Measurements from ENCODE around the gene PWP2. TPM values are rescaled to one million over a fixed set of nuclear protein-coding genes. Genes with fewer than 3 reads are reported as not detected.
A peak's percentile ranks its signal among the peaks of the same experiment; 100 is the strongest.
"Not testable (repeated sequence)": the region's sequence is repeated elsewhere in the genome, so short reads cannot be mapped to it uniquely, and the experiment has no call there.

PWP2 gene
- total RNA-seq, 2 experiments from 2014 or later: 18.6 to 22.5 TPM

DNA sequence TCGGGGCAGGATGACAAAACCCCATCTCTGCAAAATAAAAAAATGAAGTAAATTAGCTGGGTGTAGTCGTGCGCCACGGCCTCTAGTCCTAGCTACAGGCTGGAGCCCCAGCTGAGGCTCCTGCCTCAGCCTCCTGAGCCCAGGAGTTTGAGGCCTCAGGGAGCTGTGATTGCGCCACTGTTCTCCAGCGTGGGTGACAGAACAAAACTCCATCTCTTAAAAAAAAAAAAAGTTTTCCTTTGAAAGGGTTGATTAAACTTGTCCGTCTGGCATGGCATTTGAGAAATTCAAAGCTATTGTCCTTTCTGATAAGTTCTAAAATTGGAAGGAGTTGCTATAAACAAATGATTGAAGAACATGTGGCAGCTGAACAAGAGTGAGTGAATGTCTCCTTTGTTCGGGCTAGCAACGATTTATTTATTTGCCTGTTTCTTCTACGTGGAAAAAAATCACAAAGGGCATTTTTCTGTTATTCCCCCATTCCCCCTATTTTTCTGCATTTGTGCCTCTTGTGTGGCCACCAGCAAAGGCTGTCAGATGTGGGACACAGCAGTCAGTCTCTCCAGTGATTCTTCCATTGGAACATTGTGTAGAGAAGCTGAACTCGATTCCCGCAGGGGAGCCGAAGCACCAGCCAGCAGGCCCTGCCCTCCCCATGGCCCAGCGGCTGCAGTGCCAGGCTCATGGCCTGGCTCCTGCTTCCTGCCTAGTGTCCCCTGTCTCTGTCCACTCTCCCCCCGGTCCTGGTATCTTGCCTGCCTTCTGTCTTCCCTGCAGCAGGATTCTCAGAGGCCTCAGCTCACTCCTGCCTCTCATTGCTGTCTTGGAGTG is 21.5 kb upstream of the PWP2 start:
- peak overlapping the region; percentile 76 for H3K4me3 Mint-ChIP-seq
- peaks cover 99% of the 10 kb centered on the region for H3K4me1 Mint-ChIP-seq
- peak overlapping the region; percentile 99 for H3K27ac Mint-ChIP-seq
- DNase-seq: no peak
- H3K27me3 Mint-ChIP-seq: no peaks in the 10 kb centered on the region
- H3K9me3 Mint-ChIP-seq: no peaks in the 10 kb centered on the region
- ChIA-PET POLR2A (interaction anchor here (0.9 to 5.0 kb wide), 6 partner anchors 8 to 73 kb away, joined by 3 to 71 read pairs (median 36); partner anchors contain the start of gene TRAPPC10), CTCF (interaction anchor here (1.2 to 1.4 kb wide), 3 partner anchors 8 to 20 kb away, joined by 3 to 4 read pairs (median 4); no protein-coding TSS in a partner anchor)
- H3K36me3 Mint-ChIP-seq (ENCODE audit: low read depth): peaks cover 96% of the 10 kb centered on the region

DNA sequence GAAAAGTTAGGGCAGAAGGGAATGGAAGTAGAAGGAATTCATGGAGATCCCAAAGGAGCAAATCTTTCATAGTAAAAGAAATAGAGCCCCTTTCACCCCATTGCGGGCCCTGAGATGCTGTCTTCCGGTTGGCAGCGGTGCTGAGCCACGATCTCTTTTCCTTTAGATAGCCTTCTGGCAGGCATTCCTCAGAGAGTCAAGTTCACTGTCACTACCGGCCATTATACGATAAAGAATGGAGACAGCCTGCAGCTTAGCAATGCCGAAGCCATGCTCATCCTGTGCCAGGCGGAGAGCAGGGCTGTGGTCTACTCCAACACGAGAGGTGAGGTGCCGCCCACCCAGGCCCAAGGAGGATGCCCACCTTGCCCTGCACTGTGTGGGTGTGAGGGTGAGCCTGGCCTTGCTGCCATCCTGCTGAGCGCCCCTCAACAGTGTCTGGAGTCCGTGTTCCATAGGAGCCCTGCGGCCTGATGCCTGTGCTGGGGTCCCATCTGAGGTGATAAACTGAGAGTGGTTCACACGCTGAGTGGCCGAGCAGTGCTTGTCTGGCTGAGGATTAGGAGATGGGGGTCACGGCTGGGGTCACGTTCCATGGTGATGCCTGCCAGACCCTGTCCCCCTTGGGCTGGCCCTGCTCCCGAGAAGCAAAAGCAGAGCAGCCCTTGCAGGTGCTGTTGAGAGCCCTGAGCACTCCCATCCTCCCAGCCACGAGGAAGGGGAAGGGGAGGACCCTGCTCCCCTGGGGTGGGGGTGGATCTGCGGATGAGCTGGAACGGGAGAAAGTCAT is 20.4 kb upstream of the PWP2 start:
- ChIA-PET POLR2A (interaction anchor here (5.0 kb wide), 1 partner anchor 21 kb away, joined by 53 read pairs; no protein-coding TSS in a partner anchor), CTCF (no interaction called here)
- H3K27ac Mint-ChIP-seq: peak overlapping the region; percentile 99
- H3K36me3 Mint-ChIP-seq (ENCODE audit: low read depth): peaks cover 87% of the 10 kb centered on the region
- H3K4me3 Mint-ChIP-seq: peak overlapping the region; percentile 1
- no peaks in the 10 kb centered on the region for H3K9me3 Mint-ChIP-seq
- peaks cover 88% of the 10 kb centered on the region for H3K4me1 Mint-ChIP-seq
- no peak for DNase-seq
- H3K27me3 Mint-ChIP-seq: no peaks in the 10 kb centered on the region

DNA sequence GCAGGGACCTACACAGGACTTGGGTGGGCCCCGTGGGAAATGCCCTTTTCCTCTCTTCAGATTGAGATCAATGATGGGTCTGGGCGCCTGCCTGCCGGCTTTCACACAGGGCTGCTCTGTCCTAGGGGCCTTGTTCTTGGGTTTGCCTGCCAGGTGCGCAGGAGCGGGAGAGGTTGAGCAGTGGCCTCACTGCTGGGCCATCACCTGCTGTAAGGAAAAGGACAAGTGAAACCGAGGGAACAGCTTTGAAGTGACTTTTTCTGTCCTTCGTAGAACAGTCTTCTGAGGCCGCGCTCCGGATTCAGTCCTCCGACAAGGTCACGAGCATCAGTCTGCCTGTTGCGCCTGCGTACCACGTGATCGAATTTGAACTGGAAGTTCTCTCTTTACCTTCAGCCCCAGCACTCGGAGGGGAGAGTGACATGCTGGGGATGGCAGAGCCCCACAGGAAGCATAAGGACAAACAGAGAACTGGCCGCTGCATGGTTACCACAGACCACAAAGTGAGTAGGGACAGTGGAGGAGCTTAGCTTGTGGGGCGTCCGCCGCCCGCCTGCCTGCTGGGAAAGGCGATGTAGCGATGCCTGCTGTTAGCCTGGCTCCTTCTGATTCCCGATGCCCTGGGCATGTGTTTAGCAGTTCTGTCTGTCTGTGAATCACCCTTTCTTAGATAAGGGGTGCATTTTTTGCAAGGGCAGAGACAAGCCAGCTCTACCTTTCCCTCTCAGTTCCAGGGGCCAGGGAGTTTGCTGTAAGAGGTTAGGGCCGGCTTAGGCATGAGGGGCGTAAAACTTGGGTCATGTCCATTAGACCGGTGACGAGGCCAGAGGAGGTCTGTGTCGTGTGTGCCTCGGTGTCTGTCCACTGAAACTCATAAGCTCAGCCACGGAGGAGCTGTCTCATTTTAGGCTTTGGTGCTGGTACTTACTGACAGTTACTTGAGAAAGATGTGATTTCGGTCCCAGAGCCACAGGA is 19.5 kb upstream of the PWP2 start:
- ChIA-PET POLR2A (interaction anchor here (2.7 kb wide), 1 partner anchor 75 kb away, joined by 20 read pairs; the partner anchor contains the start of gene TRAPPC10), CTCF (no interaction called here)
- no peak for DNase-seq
- peaks cover 85% of the 10 kb centered on the region for H3K36me3 Mint-ChIP-seq (ENCODE audit: low read depth)
- peaks cover 84% of the 10 kb centered on the region for H3K4me1 Mint-ChIP-seq
- H3K9me3 Mint-ChIP-seq: no peaks in the 10 kb centered on the region
- H3K27ac Mint-ChIP-seq: peak overlapping the region; percentile 99
- no peaks in the 10 kb centered on the region for H3K27me3 Mint-ChIP-seq
- H3K4me3 Mint-ChIP-seq: peak overlapping the region; percentile 1

DNA sequence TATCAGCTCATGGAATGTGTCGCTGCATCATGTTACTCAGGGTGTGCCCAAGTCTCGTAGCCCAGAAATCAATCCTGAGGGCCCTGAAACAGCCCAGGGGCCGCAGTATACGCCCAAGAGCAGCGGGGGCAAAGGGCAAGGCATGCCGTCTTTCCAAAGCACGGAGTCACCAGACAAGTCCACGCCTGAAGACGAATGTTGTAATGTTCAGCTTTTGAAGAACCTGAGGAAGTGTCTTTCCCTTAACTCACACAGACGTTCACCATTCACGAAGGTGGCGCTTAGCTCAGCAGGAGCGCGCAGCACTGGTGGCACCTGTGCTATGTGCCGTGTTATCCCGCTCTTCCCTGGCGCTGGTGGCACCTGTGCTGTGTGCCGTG is 18.8 kb upstream of the PWP2 start:
- peaks cover 84% of the 10 kb centered on the region for H3K36me3 Mint-ChIP-seq (ENCODE audit: low read depth)
- POLR2A ChIA-PET: interaction anchor here (2.7 kb wide), 1 partner anchor 75 kb away, joined by 20 read pairs; the partner anchor contains the start of gene TRAPPC10
- peak overlapping the region; percentile 99 for H3K27ac Mint-ChIP-seq
- DNase-seq: no peak
- no peaks in the 10 kb centered on the region for H3K9me3 Mint-ChIP-seq
- H3K4me1 Mint-ChIP-seq: peaks cover 77% of the 10 kb centered on the region
- peak overlapping the region; percentile 1 for H3K4me3 Mint-ChIP-seq
- no peaks in the 10 kb centered on the region for H3K27me3 Mint-ChIP-seq
- CTCF ChIA-PET: no interaction called here

DNA sequence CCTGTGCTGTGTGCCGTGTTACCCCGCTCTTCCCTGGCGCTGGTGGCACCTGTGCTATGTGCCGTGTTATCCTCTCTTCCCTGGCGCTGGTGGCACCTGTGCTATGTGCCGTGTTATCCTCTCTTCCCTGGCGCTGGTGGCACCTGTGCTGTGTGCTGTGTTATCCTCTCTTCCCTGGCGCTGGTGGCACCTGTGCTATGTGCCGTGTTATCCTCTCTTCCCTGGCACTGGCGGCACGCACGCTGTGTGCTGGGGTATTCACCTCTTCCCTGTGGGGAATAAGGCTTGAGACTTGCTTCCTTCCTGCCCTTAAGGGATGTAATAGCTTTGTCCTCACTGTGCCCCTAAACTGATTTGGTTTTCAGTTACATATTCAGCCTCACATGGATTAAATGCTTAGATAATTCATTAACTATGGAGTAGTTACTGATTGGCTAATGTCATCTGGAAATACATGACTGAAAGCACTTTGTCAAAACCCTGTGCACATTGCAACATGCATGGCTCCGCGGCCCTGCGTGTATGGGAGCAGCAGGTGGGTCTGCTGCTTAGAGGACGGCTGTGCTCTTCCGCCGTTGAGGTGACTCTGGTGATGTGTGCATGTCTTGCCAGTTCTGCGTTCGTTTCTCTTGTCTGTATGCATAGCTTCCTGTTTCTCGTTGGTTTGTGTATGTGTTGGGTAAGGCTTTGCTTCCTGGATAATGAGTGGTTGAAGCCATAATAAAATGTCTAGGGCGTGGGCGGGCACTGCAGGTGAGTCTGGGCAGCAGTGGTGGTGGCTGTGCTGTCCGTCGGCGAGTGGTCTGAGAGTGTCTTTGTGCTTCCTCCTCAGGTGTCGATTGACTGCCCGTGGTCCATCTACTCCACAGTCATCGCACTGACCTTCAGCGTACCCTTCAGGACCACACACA is 17.9 kb upstream of the PWP2 start:
- peak; percentile 65 for DNase-seq
- peaks cover 68% of the 10 kb centered on the region for H3K4me1 Mint-ChIP-seq
- peak overlapping the region; percentile 25 for H3K4me3 Mint-ChIP-seq
- peak overlapping the region; percentile 99 for H3K27ac Mint-ChIP-seq
- CTCF ChIA-PET: no interaction called here
- no peaks in the 10 kb centered on the region for H3K9me3 Mint-ChIP-seq
- no peaks in the 10 kb centered on the region for H3K27me3 Mint-ChIP-seq
- POLR2A ChIA-PET: interaction anchor here (1.0 to 2.7 kb wide), 4 partner anchors 10 to 76 kb away, joined by 3 to 20 read pairs (median 5); partner anchors contain the start of gene TRAPPC10
- H3K36me3 Mint-ChIP-seq (ENCODE audit: low read depth): peaks cover 84% of the 10 kb centered on the region

DNA sequence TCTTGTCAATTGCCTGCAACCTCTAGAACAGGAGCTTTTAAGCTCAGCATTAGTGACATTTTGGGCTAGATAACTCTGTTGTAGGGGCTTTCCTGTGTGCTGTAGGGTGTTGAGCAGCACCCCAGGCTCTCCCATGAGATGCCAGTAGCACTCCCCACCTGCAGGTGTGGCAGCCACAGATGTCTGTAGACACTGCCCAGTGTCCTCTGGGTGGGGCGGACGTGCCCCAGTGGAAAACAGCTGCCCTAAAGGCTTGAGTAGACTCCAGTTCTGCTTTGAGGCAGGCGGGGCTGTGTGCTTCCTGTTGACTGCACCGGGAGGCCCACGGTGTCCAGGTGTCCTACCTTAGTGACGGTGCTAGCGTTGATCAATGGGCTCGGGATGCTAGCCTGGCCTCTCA is 16.9 kb upstream of the PWP2 start:
- ChIA-PET CTCF (no interaction called here), POLR2A (no interaction called here)
- Mint-ChIP-seq H3K4me1 (peaks cover 62% of the 10 kb centered on the region), H3K4me3 (peak overlapping the region; percentile 35), H3K36me3 (ENCODE audit: low read depth) (peaks cover 78% of the 10 kb centered on the region), H3K9me3 (no peaks in the 10 kb centered on the region), H3K27ac (peak overlapping the region; percentile 99), H3K27me3 (no peaks in the 10 kb centered on the region)
- DNase-seq: no peak

DNA sequence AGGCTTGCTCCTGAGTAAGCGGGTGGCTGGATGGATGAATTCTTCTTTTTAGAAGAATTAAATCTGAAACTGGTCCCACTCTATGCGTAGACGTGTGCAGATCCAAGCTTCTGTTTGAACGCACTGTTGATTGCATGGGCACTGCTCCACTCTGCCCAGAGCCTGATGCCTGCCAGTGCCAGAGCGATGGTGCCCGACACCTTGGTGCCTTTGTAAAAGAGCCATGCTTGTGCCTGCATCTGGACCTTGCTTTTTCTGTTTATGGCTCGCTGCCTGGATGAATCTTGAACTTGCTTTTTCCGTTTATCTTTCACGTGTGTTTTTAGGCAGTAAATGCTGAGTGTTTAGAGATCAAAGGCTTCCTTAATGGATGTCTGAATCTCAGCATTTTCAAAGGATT is 15.0 kb upstream of the PWP2 start:
- Mint-ChIP-seq H3K27me3 (no peaks in the 10 kb centered on the region), H3K4me3 (no peak overlapping the region), H3K36me3 (ENCODE audit: low read depth) (peaks cover 61% of the 10 kb centered on the region), H3K27ac (peak overlapping the region; percentile 4), H3K9me3 (no peaks in the 10 kb centered on the region), H3K4me1 (peaks cover 43% of the 10 kb centered on the region)
- CTCF ChIA-PET: no interaction called here
- DNase-seq: no peak
- POLR2A ChIA-PET: interaction anchor here (0.8 to 1.7 kb wide), 3 partner anchors 9 to 80 kb away, joined by 3 to 7 read pairs (median 4); partner anchors contain the start of gene TRAPPC10

DNA sequence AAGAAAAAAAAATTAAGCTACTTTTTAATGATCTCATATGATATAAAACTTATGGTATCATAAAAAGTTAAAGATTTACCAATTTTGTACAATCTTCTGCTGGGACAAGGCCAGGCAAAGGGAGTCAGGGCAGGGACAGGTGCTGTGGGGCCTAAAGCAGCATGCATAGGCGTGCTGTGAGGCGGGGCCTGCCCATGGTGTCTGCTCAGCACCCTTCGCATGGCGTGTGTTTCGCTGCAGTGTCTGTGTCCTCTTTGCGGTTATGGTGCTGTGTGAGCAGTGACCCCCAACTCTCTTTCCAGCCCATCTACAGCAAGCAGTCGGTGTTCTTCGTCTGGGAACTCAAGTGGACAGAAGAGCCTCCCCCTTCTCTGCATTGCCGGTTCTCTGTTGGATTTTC is 13.4 kb upstream of the PWP2 start:
- POLR2A ChIA-PET: interaction anchor here (1.1 kb wide), 1 partner anchor 9 kb away, joined by 6 read pairs; no protein-coding TSS in a partner anchor
- Mint-ChIP-seq H3K27me3 (no peaks in the 10 kb centered on the region), H3K4me3 (no peak overlapping the region), H3K27ac (peak overlapping the region; percentile 33), H3K36me3 (ENCODE audit: low read depth) (peaks cover 46% of the 10 kb centered on the region), H3K4me1 (peaks cover 28% of the 10 kb centered on the region), H3K9me3 (no peaks in the 10 kb centered on the region)
- CTCF ChIA-PET: interaction anchor here (1.0 to 1.2 kb wide), 3 partner anchors 9 to 204 kb away, joined by 3 to 5 read pairs (median 3); no protein-coding TSS in a partner anchor
- DNase-seq: no peak

DNA sequence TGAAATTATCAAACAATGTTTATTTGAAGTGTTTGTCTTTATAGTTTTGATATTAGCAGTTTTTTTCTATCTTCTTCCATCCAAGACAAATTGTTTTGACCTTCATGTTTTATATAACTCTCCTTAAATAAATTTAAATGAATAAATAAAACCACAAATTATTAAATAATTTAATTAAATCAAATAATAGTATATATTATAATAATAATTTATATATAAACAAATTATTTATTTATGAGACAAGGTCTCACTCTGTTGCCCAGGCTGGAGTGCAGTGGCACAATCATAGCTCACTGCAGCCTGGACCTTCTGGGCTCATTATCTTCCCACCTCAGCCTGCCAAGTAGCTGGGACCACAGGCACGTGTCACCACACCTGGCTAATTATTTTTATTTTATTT is 12.4 kb upstream of the PWP2 start:
- POLR2A ChIA-PET: no interaction called here
- CTCF ChIA-PET: interaction anchor here (1.2 kb wide), 1 partner anchor 203 kb away, joined by 5 read pairs; no protein-coding TSS in a partner anchor
- DNase-seq: no peak
- Mint-ChIP-seq H3K27me3 (no peaks in the 10 kb centered on the region), H3K27ac (no peak overlapping the region), H3K4me1 (peaks cover 17% of the 10 kb centered on the region), H3K4me3 (no peak overlapping the region), H3K36me3 (ENCODE audit: low read depth) (peaks cover 35% of the 10 kb centered on the region), H3K9me3 (no peaks in the 10 kb centered on the region)

DNA sequence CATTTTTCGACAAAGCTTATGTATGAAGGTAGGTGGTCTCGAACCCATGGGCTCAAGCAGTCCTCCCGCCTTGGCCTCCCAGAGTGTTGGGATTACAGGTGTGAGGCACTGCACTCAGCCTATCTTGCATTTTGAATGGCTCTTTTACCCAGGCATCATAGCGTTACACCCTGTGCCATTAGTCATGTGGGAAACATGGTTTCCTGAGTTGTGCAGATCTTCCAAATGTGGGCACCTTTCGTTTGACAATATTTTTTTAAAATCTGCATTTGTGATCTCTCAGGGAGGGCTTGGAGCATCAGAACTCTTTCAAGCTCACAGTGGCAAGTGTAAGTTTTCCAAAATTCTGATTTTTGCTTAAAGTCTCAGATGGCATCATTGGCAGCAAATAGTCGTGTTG is 8.7 kb upstream of the PWP2 start:
- POLR2A ChIA-PET, H3K27me3 Mint-ChIP-seq, DNase-seq, CTCF ChIA-PET, H3K4me3 Mint-ChIP-seq, H3K27ac Mint-ChIP-seq, H3K9me3 Mint-ChIP-seq, H3K4me1 Mint-ChIP-seq: not testable (repeated sequence)
- H3K36me3 Mint-ChIP-seq (ENCODE audit: low read depth): peaks cover 13% of the 10 kb centered on the region

DNA sequence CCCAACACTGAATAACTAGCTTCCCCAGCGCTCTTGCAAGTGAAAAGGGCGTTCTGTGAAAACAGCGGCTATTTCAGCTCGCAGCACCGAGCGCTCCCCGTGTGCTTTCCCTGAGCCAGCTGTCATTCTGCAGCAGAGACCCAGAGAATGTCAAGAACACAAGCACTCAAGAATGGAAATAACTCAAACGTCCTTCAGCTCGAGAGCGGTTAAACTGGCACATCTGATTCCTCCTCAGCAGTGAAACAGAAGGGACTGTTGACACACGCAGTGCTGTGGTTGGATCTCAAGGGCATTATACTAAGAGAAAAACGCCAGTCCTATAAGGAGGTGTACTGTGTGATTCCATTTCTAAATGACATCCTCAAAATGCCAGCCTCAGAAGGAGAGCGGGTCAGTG is 8.2 kb upstream of the PWP2 start:
- H3K4me3 Mint-ChIP-seq, CTCF ChIA-PET, H3K27me3 Mint-ChIP-seq, DNase-seq, H3K9me3 Mint-ChIP-seq, H3K4me1 Mint-ChIP-seq, H3K27ac Mint-ChIP-seq, POLR2A ChIA-PET: not testable (repeated sequence)
- H3K36me3 Mint-ChIP-seq (ENCODE audit: low read depth): peaks cover 10% of the 10 kb centered on the region
